Sigmoid colon (tissue), 4 donors: ENCODE results near the gene ENDOG.

Experiments used
- POLR2A ChIP-seq, 2 donors: fragments of 450-650 bp; IDR thresholded peaks; one replicate each; pipeline ENCODE4 v1.6.1; 2016; ENCODE audit warnings: antibody characterized with exemption in 2 of 2, mild to moderate bottlenecking in 2 of 2, moderate library complexity in 2 of 2
- POLR2AphosphoS5 ChIP-seq, 4 donors: sonication (generic); formaldehyde crosslinking; IDR thresholded peaks; one replicate each; pipeline ENCODE4 v1.6.1; 2017; ENCODE audit warnings: antibody characterized with exemption in 4 of 4
- TF ChIP-seq, protein P1 (sequence below), 4 experiments: fragments of 450-650 bp in 3 of 4; fragments of 200-600 bp in 1 of 4; IDR thresholded peaks; one replicate each; pipeline ENCODE4 v1.5.1; 2016 to 2019; ENCODE audit warnings: antibody characterized with exemption in 4 of 4, mild to moderate bottlenecking in 3 of 4, moderate library complexity in 2 of 4

DNA sequence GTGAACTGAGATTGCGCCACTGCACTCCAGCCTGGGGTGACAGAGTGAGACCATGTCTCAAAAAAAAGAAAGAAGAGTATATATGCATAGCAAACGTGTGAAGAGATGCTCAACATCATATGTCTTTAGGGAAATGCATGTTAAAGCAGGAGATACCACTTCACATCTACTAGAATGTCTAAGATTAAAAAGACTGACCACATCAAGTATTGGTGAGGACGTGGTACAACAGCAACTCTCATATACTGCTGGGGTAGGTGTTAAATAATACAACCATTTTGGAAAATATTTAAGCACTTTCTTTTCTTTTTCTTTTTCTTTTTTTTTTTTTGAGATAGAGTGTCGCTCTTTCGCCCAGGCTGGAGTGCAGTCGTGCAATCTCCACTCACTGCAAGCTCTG lies 32.9 kb upstream of the ENDOG start:
- TF ChIP-seq POLR2AphosphoS5 (IDR thresholded peaks at IDR 0.05) (no peak), POLR2A (IDR thresholded peaks at IDR 0.05) (no peak)
- TF ChIP-seq, protein P1, sequence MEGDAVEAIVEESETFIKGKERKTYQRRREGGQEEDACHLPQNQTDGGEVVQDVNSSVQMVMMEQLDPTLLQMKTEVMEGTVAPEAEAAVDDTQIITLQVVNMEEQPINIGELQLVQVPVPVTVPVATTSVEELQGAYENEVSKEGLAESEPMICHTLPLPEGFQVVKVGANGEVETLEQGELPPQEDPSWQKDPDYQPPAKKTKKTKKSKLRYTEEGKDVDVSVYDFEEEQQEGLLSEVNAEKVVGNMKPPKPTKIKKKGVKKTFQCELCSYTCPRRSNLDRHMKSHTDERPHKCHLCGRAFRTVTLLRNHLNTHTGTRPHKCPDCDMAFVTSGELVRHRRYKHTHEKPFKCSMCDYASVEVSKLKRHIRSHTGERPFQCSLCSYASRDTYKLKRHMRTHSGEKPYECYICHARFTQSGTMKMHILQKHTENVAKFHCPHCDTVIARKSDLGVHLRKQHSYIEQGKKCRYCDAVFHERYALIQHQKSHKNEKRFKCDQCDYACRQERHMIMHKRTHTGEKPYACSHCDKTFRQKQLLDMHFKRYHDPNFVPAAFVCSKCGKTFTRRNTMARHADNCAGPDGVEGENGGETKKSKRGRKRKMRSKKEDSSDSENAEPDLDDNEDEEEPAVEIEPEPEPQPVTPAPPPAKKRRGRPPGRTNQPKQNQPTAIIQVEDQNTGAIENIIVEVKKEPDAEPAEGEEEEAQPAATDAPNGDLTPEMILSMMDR (IDR thresholded peaks at IDR 0.05), result no peak
